ENCODE results near the gene GABARAP. TPM values are rescaled to one million over a fixed set of nuclear protein-coding genes. Genes with fewer than 3 reads are reported as not detected.

Gene GABARAP
- total and polyA plus RNA-seq, 2 of the 13 experiments (the other 11 are each of a cell fraction or from before 2014, with no cell fraction given) = 161 to 310 TPM

GRCh38 chr17:7219812-7220592, 22.2 kb downstream of the GABARAP start, which contains the start of the genes ACADVL and DLG4 (continued):
- TF ChIP-seq GMEB2 (CRISPR knock-in tag; IDR thresholded peaks at IDR 0.05; ENCODE audit: low read depth) (peak; percentile 83), ZNF253 (CRISPR knock-in tag; IDR thresholded peaks at IDR 0.05; ENCODE audit: borderline replicate concordance) (no peak), GABPA (IDR thresholded peaks at IDR 0.05; ENCODE audit: low read depth, low read length) (peak; percentile 25; the same call in 1 of the 2 replicates), GABPA (CRISPR knock-in tag; IDR thresholded peaks at IDR 0.05; ENCODE audit: low read depth) (peak; percentile 79), ZNF280D (CRISPR knock-in tag; IDR thresholded peaks at IDR 0.05) (peak; percentile 81; the same call in 1 of the 2 replicates), RXRB (CRISPR knock-in tag; IDR thresholded peaks at IDR 0.05; ENCODE audit: borderline replicate concordance) (peak; percentile 99), ZGPAT (CRISPR knock-in tag; IDR thresholded peaks at IDR 0.05) (peak; percentile 84), RAD21 (CRISPR knock-in tag; IDR thresholded peaks at IDR 0.05) (peak; percentile 46; the same call in 1 of the 2 replicates), BORCS8-MEF2B (CRISPR knock-in tag; IDR thresholded peaks at IDR 0.05) (peak; percentile 70), ZNF598 (CRISPR knock-in tag; IDR thresholded peaks at IDR 0.05; ENCODE audit: borderline replicate concordance) (peak; percentile 92; the same call in 1 of the 2 replicates), DNMT1 (CRISPR knock-in tag; IDR thresholded peaks at IDR 0.05) (peak; percentile 73), STAG1 (CRISPR knock-in tag; IDR thresholded peaks at IDR 0.05) (0 out of 2 replicates have a peak, but pooled peaks have one; percentile 1), ZNF414 (CRISPR knock-in tag; IDR thresholded peaks at IDR 0.05) (peak; percentile 55; the same call in 1 of the 2 replicates), ZNF839 (CRISPR knock-in tag; IDR thresholded peaks at IDR 0.05; ENCODE audit: borderline replicate concordance) (peak; percentile 87; the same call in 1 of the 2 replicates), ZNF709 (CRISPR knock-in tag; IDR thresholded peaks at IDR 0.05) (0 out of 2 replicates have a peak, but pooled peaks have one; percentile 12), TMF1 (CRISPR knock-in tag; IDR thresholded peaks at IDR 0.05; ENCODE audit: low read depth) (peak; percentile 73; the same call in 1 of the 2 replicates), ZHX1 (CRISPR knock-in tag; IDR thresholded peaks at IDR 0.05; ENCODE audit: low read depth) (no peak; the same call in 1 of the 2 replicates), PHF21A (CRISPR knock-in tag; IDR thresholded peaks at IDR 0.05) (peak; percentile 68), ZBTB21 (CRISPR knock-in tag; IDR thresholded peaks at IDR 0.05) (no peak), HOXA3 (CRISPR knock-in tag; IDR thresholded peaks at IDR 0.05) (peak; percentile 16; the same call in 1 of the 2 replicates)
